Neural progenitor cell (in vitro differentiated cells): Measurements from ENCODE around the gene NACA2.

Source experiments
- EZH2 ChIP-seq: fragments of 200-600 bp; sonication (generic); IDR thresholded peaks from 2 replicates; pipeline ENCODE4 v1.6.1; 2017; ENCODE audit warnings: antibody characterized with exemption, mild to moderate bottlenecking, moderate library complexity
- TF ChIP-seq, protein P1 (sequence below): fragments of 200-600 bp; sonication (generic); IDR thresholded peaks from 2 replicates; pipeline ENCODE4 v1.5.1; 2017; ENCODE audit warnings: antibody characterized with exemption, mild to moderate bottlenecking

DNA sequence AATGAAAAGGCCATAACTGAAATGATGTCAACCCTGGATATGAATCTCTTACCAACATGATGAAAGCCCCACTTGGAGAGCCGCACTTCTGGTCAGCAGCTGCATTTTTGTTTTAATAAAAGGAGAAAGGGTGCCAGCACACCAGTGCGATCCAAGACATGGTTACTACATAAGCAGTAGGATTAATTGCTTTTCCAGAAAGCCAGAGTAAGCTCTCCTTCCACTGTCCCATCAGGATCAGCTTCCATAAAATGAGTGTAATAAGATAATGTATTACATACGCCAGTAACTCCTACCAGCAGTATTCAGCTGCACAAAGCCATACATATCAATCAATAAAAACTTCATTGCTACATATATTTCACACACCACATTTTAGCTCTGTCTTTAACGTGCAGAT, 26.3 kb upstream of the NACA2 start:
- TF ChIP-seq, protein P1, sequence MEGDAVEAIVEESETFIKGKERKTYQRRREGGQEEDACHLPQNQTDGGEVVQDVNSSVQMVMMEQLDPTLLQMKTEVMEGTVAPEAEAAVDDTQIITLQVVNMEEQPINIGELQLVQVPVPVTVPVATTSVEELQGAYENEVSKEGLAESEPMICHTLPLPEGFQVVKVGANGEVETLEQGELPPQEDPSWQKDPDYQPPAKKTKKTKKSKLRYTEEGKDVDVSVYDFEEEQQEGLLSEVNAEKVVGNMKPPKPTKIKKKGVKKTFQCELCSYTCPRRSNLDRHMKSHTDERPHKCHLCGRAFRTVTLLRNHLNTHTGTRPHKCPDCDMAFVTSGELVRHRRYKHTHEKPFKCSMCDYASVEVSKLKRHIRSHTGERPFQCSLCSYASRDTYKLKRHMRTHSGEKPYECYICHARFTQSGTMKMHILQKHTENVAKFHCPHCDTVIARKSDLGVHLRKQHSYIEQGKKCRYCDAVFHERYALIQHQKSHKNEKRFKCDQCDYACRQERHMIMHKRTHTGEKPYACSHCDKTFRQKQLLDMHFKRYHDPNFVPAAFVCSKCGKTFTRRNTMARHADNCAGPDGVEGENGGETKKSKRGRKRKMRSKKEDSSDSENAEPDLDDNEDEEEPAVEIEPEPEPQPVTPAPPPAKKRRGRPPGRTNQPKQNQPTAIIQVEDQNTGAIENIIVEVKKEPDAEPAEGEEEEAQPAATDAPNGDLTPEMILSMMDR = no peak
- TF ChIP-seq EZH2 = no peak
